A673 (cell line): ENCODE measurements around the gene ARNT2. TPM values are rescaled to one million over a fixed set of nuclear protein-coding genes. Genes with fewer than 3 reads are reported as not detected.

Experiments
- BruUV-seq: library from RNA; stranded (reverse); fragments of 400-500 nt; replicated peaks from 2 replicates; lab custom pipeline; 2021; lab: Mats Ljungman, UMichigan
- CTCF ChIA-PET: fragments of 300-600 bp; sonication (Branson Sonifier 250); formaldehyde crosslinking; loops from one replicate; lab custom pipeline; 2022; ENCODE audit warnings: antibody characterized with exemption; lab: Charles Lee
- POLR2A ChIA-PET: fragments of 300-600 bp; sonication (Branson Sonifier 250); formaldehyde crosslinking; loops from one replicate; lab custom pipeline; 2022; ENCODE audit warnings: antibody characterized with exemption; ENCODE audit not compliant: low non-redundant PET; lab: Charles Lee
- DNase-seq: peaks from one replicate; pipeline ENCODE4 v3.0.0-alpha.2; 2015; ENCODE audit warnings: low spot score
- H3K27ac ChIP-seq: fragments of 200-600 bp; sonication (generic); 2 replicates; pipeline ENCODE4 v1.5.1; 2016; ENCODE audit warnings: mixed run types, low read depth, mild to moderate bottlenecking, mixed read lengths, antibody characterized with exemption, low read length; ENCODE audit not compliant: poor library complexity, severe bottlenecking
- H3K27me3 ChIP-seq: fragments of 200-600 bp; sonication (generic); replicated peaks from 2 replicates; pipeline ENCODE4 v1.6.1; 2017; ENCODE audit warnings: mixed run types, low read depth, mild to moderate bottlenecking, mixed read lengths, antibody characterized with exemption, low read length; ENCODE audit not compliant: insufficient read depth, poor library complexity
- H3K36me3 ChIP-seq: fragments of 200-600 bp; sonication (generic); 2 replicates; pipeline ENCODE4 v1.6.1; 2016; ENCODE audit warnings: mixed run types, mild to moderate bottlenecking, mixed read lengths, antibody characterized with exemption, low read length; ENCODE audit not compliant: insufficient read depth, poor library complexity, severe bottlenecking
- H3K4me1 ChIP-seq: fragments of 200-600 bp; sonication (generic); 2 replicates; pipeline ENCODE4 v1.6.1; 2017; ENCODE audit warnings: mixed run types, mild to moderate bottlenecking, mixed read lengths, antibody characterized with exemption, low read length; ENCODE audit not compliant: insufficient read depth, poor library complexity, severe bottlenecking
- H3K4me3 ChIP-seq: fragments of 200-600 bp; sonication (generic); 2 replicates; pipeline ENCODE4 v1.5.1; 2016; ENCODE audit warnings: low read depth, mixed run types, mild to moderate bottlenecking, mixed read lengths, low read length; ENCODE audit not compliant: poor library complexity, severe bottlenecking
- H3K9me3 ChIP-seq: fragments of 200-600 bp; sonication (generic); 2 replicates; pipeline ENCODE4 v1.6.1; 2016; ENCODE audit warnings: mixed run types, low read depth, mild to moderate bottlenecking, mixed read lengths, antibody characterized with exemption, low read length; ENCODE audit not compliant: poor library complexity, severe bottlenecking
- EZH2 ChIP-seq: fragments of 200-600 bp; sonication (generic); IDR thresholded peaks from 2 replicates; pipeline ENCODE4 v1.6.1; 2017; ENCODE audit warnings: borderline replicate concordance, low read depth, mild to moderate bottlenecking, mixed read lengths, antibody characterized with exemption, low read length; ENCODE audit not compliant: poor library complexity, severe bottlenecking
- intact Hi-C: fragments of 100-400 bp; cut with micrococcal nuclease; formaldehyde crosslinking; loops from one replicate; pipeline ENCODE4 v1.10.0; 2022; ENCODE audit not compliant: unreplicated experiment
- total RNA-seq: library from RNA; stranded (reverse); gene quantifications from 2 replicates; pipeline ENCODE4 v1.2.3, GENCODE V29; 2021
- TF ChIP-seq, protein P1 (sequence below): fragments of 300-800, 200-600 bp; sonication (generic); conservative IDR thresholded peaks from 2 replicates; pipeline ENCODE4 v1.5.1; 2017; ENCODE audit warnings: low read depth, mild to moderate bottlenecking, antibody characterized with exemption, low read length, moderate library complexity, mixed read lengths

Gene ARNT2
- total RNA-seq, 1 experiment from 2014 or later: 2.1 TPM

DNA sequence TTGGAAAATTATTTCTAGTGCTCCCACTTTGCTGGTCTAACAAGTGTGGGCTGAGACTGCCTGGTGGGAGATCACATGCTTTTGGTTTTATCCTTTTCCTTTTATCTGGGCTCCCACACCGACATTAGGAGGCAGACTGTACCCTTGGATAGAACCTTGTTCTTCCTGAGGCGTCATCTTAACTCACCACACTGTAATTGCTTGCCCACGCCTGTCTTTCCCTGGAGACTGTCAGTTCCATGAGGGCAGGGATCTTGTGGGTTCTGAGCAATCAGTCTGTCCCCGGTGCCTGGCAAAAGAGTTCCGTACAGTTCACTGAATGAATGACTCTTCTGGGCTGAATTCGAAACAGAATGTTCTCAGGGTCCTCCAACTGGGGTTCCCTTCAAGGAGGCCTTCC is 166.4 kb downstream of the ARNT2 start:
- BruUV-seq: no TSS peak
- Histone ChIP-seq H3K27ac (no peak overlapping the region), H3K9me3 (no peaks in the 10 kb centered on the region), H3K4me1 (no peaks in the 10 kb centered on the region), H3K4me3 (no peak overlapping the region), H3K36me3 (no peaks in the 10 kb centered on the region), H3K27me3 (no peaks in the 10 kb centered on the region)
- POLR2A ChIA-PET: no interaction called here
- no peak for DNase-seq
- intact Hi-C loops: no loop called here
- CTCF ChIA-PET: no interaction called here
- TF ChIP-seq, protein P1, sequence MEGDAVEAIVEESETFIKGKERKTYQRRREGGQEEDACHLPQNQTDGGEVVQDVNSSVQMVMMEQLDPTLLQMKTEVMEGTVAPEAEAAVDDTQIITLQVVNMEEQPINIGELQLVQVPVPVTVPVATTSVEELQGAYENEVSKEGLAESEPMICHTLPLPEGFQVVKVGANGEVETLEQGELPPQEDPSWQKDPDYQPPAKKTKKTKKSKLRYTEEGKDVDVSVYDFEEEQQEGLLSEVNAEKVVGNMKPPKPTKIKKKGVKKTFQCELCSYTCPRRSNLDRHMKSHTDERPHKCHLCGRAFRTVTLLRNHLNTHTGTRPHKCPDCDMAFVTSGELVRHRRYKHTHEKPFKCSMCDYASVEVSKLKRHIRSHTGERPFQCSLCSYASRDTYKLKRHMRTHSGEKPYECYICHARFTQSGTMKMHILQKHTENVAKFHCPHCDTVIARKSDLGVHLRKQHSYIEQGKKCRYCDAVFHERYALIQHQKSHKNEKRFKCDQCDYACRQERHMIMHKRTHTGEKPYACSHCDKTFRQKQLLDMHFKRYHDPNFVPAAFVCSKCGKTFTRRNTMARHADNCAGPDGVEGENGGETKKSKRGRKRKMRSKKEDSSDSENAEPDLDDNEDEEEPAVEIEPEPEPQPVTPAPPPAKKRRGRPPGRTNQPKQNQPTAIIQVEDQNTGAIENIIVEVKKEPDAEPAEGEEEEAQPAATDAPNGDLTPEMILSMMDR: no peak
- TF ChIP-seq EZH2: no peak

DNA sequence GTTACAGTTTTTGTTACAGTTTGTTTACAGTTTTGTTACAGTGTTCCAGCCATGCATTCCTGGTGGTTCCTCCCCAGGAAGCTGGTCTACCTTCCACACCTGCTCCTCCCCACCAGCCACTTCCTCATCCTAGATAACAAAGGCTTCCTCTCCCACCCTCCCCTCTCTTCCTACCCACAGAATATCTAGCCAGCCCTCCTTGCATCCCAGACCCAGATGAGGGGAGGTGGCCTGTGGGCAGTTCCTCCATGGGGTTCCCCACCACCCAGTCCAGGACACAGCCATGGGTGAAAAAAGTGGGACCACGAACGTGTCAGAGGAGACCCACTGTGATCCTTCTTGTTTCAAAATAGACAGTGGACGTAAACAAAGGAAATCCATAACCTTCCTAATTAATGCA is 168.2 kb downstream of the ARNT2 start:
- no peak for DNase-seq
- Histone ChIP-seq H3K27ac (no peak overlapping the region), H3K4me3 (no peak overlapping the region), H3K9me3 (no peaks in the 10 kb centered on the region), H3K4me1 (no peaks in the 10 kb centered on the region), H3K27me3 (no peaks in the 10 kb centered on the region), H3K36me3 (no peaks in the 10 kb centered on the region)
- ChIA-PET CTCF (no interaction called here), POLR2A (no interaction called here)
- TF ChIP-seq EZH2: no peak
- TF ChIP-seq, protein P1: no peak
- intact Hi-C loops: no loop called here
- BruUV-seq: no TSS peak

DNA sequence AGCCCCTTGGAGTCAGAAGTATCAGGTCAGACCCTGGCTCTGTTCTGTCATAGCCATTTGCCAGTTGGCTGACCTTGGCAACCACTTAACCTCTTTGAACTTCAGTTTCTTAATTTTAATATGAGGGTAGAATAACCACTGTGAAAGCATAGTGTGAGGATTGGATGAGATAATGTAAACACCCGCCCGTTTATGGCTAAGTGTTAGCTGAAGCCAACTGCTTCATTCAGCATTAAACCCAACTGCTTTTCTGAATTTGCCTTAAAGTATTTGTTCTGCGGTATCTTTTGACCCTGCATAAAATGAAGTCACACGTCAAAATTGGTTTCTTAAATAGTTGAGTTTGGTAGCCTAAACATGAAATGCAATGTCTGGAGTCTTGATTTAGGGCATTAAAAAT is 169.4 kb downstream of the ARNT2 start:
- intact Hi-C loops: no loop called here
- no peaks in the 10 kb centered on the region for H3K27me3 ChIP-seq
- ChIA-PET CTCF (no interaction called here), POLR2A (no interaction called here)
- no peak overlapping the region for H3K4me3 ChIP-seq
- TF ChIP-seq, protein P1: no peak
- TF ChIP-seq EZH2: no peak
- no peaks in the 10 kb centered on the region for H3K4me1 ChIP-seq
- H3K27ac ChIP-seq: no peak overlapping the region
- H3K9me3 ChIP-seq: no peaks in the 10 kb centered on the region
- H3K36me3 ChIP-seq: no peaks in the 10 kb centered on the region
- DNase-seq: no peak
- no TSS peak for BruUV-seq
